Activated CD8-positive, alpha-beta T cell treated with anti-CD3 and anti-CD28 coated beads for 36 hours (primary cell): ENCODE data around the gene PTCRA. TPM values are rescaled to one million over a fixed set of nuclear protein-coding genes. Genes with fewer than 3 reads are reported as not detected.

Experiments used
- ATAC-seq: fragments of 200-7000 bp; cut with Tn5 transposase; one replicate; pipeline ENCODE4 v1.10.0; 2021; ENCODE audit warnings: mild to moderate bottlenecking, moderate library complexity
- CTCF ChIA-PET: fragments of 350-600 bp; sonication (Branson Sonifier 250); formaldehyde crosslinking; loops from one replicate; lab custom pipeline; 2021; ENCODE audit warnings: antibody characterized with exemption; lab: Charles Lee
- POLR2A ChIA-PET: fragments of 350-600 bp; sonication (Branson Sonifier 250); formaldehyde crosslinking; loops from one replicate; lab custom pipeline; 2021; ENCODE audit warnings: antibody characterized with exemption; lab: Charles Lee
- DNase-seq: peaks from one replicate; pipeline ENCODE4 v3.0.0-alpha.2; 2020
- H3K27ac Mint-ChIP-seq: one replicate; pipeline ENCODE4 v1.8.0; 2021; ENCODE audit warnings: mild to moderate bottlenecking, mixed read lengths
- H3K27me3 Mint-ChIP-seq: one replicate; pipeline ENCODE4 v1.8.0; 2021; ENCODE audit warnings: mixed read lengths
- H3K36me3 Mint-ChIP-seq: one replicate; pipeline ENCODE4 v1.8.0; 2021; ENCODE audit warnings: low read depth, mixed read lengths
- H3K4me1 Mint-ChIP-seq: one replicate; pipeline ENCODE4 v1.8.0; 2021; ENCODE audit warnings: low read depth, mixed read lengths
- H3K4me3 Mint-ChIP-seq: one replicate; pipeline ENCODE4 v1.8.0; 2021; ENCODE audit warnings: mild to moderate bottlenecking, moderate library complexity, mixed read lengths
- H3K9me3 Mint-ChIP-seq: one replicate; pipeline ENCODE4 v1.8.0; 2021; ENCODE audit warnings: mixed read lengths
- intact Hi-C: fragments of 100-400 bp; cut with micrococcal nuclease; formaldehyde crosslinking; loops from one replicate; pipeline ENCODE4 v1.10.0; 2022
- total RNA-seq, 2 experiments: library from RNA; stranded (reverse); gene quantifications; one replicate each; pipeline ENCODE4 v1.2.3, GENCODE V29; 2021
- TF ChIP-seq, protein P1 (sequence below): fragments of 200-600 bp; IDR thresholded peaks from one replicate; pipeline ENCODE4 v1.8.0; 2022; ENCODE audit warnings: antibody characterized with exemption, mild to moderate bottlenecking

PTCRA gene
- total RNA-seq, 2 experiments from 2014 or later, result not detected

DNA sequence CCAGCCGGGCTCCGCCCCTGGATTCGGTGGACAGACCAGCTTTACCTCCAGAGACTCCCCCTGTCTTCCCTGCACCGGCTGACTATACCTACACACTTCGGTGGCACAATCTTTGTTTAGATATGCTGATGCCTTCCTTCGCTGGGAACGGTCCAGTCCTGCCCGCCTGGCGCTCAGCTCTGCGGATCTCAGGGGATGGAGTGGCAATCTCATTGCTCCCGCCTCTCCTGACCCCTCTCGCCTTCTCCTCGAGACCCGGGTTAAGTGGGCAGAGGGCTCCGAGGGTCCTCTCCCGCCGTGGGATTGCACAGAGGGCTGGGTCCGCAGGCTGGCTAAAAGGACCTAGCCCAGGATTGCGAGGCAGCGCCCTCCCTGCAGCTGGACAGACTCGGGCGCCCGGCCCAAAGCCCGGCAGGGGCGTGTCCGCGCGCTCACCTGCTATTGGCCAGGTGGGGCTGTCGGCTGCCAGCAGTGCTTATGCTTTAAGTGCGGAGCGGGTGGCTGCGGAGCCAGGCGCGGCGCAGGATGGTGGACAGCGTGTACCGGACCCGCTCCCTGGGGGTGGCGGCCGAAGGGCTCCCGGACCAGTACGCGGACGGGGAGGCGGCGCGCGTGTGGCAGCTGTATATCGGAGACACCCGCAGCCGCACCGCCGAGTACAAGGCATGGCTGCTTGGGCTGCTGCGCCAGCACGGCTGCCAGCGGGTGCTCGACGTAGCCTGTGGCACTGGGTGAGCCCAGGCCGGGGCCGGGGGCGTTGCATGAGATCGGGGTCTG is 44.6 kb downstream of the PTCRA start, which contains the start of gene GNMT:
Gene GNMT (plus strand): TSS at position 512 of the 777 bp plus-strand sequence. CDS start 14 bp downstream, at position 526.
- intact Hi-C loops, result no loop called here
- CTCF ChIA-PET, result interaction anchor here (0.6 to 1.1 kb wide), 2 partner anchors 11 to 36 kb away, joined by 3 read pairs; no protein-coding TSS in a partner anchor
- TF ChIP-seq, protein P1, sequence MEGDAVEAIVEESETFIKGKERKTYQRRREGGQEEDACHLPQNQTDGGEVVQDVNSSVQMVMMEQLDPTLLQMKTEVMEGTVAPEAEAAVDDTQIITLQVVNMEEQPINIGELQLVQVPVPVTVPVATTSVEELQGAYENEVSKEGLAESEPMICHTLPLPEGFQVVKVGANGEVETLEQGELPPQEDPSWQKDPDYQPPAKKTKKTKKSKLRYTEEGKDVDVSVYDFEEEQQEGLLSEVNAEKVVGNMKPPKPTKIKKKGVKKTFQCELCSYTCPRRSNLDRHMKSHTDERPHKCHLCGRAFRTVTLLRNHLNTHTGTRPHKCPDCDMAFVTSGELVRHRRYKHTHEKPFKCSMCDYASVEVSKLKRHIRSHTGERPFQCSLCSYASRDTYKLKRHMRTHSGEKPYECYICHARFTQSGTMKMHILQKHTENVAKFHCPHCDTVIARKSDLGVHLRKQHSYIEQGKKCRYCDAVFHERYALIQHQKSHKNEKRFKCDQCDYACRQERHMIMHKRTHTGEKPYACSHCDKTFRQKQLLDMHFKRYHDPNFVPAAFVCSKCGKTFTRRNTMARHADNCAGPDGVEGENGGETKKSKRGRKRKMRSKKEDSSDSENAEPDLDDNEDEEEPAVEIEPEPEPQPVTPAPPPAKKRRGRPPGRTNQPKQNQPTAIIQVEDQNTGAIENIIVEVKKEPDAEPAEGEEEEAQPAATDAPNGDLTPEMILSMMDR, result no peak
- peaks cover 1% of the 10 kb centered on the region for H3K36me3 Mint-ChIP-seq
- ATAC-seq (peak; percentile 77), DNase-seq (peak; percentile 42)
- H3K4me3 Mint-ChIP-seq, result peak within 1 kb of the TSS; percentile 54
- no peak within 1 kb of the TSS for H3K27ac Mint-ChIP-seq
- H3K9me3 Mint-ChIP-seq, result no peaks in the 10 kb centered on the region
- no peaks in the 10 kb centered on the region for H3K27me3 Mint-ChIP-seq
- peaks cover 8% of the 10 kb centered on the region for H3K4me1 Mint-ChIP-seq
- POLR2A ChIA-PET, result interaction anchor here (0.6 to 1.1 kb wide), 2 partner anchors 8 to 19 kb away, joined by 3 to 4 read pairs; partner anchors contain the start of gene PEX6

DNA sequence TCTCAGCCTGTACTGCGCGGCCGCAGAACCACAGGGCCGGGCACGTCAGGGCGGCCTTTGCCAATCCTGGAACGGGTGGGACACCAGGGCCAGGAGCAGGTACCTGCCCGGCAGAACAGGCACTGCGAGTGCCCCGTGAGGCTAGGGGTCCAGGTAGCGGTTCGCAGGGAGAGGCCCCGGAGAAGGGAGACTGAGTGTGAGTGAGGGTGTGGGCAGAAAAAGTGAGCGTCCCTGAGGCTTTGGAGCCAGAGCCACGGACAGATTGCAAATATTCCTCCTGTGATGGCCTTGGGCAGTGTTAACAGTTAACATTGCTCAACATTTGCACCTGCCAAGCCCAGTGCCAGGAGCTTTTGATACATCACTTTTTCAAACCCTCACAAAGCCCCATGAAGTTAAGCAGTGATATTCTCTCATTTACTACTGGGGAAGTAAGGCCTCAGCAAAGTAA is 45.2 kb downstream of the PTCRA start:
- DNase-seq (no peak), ATAC-seq (no peak)
- Mint-ChIP-seq H3K27ac (no peak overlapping the region), H3K4me1 (peaks cover 8% of the 10 kb centered on the region), H3K4me3 (peak overlapping the region; percentile 54), H3K9me3 (no peaks in the 10 kb centered on the region), H3K36me3 (peaks cover 2% of the 10 kb centered on the region), H3K27me3 (no peaks in the 10 kb centered on the region)
- intact Hi-C loops, result no loop called here
- POLR2A ChIA-PET, result interaction anchor here (1.1 kb wide), 1 partner anchor 19 kb away, joined by 4 read pairs; the partner anchor contains the start of gene PEX6
- CTCF ChIA-PET, result interaction anchor here (1.1 kb wide), 1 partner anchor 10 kb away, joined by 3 read pairs; no protein-coding TSS in a partner anchor
- TF ChIP-seq, protein P1, result no peak

DNA sequence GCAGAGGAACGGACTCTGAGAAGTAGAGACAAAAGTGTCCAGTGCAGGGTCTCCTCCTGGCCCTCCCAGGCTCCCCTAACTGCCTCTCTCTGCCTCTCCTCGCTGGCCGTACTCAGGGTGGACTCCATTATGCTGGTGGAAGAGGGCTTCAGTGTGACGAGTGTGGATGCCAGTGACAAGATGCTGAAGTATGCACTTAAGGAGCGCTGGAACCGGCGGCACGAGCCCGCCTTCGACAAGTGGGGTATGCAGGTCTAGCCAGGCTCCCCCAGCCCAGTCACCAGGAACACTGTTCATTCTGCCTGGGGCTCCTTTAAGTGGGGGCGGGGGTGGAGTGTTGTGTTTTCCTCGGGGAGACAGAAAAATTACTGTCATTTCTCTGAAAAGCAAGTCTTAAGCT is 46.2 kb downstream of the PTCRA start:
- CTCF ChIA-PET, result interaction anchor here (1.3 kb wide), 1 partner anchor 59 kb away, joined by 4 read pairs; the partner anchor contains the start of gene RRP36
- peaks cover 8% of the 10 kb centered on the region for H3K4me1 Mint-ChIP-seq
- POLR2A ChIA-PET, result no interaction called here
- no peaks in the 10 kb centered on the region for H3K27me3 Mint-ChIP-seq
- H3K36me3 Mint-ChIP-seq, result peaks cover 2% of the 10 kb centered on the region
- DNase-seq (no peak), ATAC-seq (no peak)
- intact Hi-C loops, result no loop called here
- TF ChIP-seq, protein P1, result no peak
- no peak overlapping the region for H3K27ac Mint-ChIP-seq
- H3K4me3 Mint-ChIP-seq, result no peak overlapping the region
- H3K9me3 Mint-ChIP-seq, result no peaks in the 10 kb centered on the region

DNA sequence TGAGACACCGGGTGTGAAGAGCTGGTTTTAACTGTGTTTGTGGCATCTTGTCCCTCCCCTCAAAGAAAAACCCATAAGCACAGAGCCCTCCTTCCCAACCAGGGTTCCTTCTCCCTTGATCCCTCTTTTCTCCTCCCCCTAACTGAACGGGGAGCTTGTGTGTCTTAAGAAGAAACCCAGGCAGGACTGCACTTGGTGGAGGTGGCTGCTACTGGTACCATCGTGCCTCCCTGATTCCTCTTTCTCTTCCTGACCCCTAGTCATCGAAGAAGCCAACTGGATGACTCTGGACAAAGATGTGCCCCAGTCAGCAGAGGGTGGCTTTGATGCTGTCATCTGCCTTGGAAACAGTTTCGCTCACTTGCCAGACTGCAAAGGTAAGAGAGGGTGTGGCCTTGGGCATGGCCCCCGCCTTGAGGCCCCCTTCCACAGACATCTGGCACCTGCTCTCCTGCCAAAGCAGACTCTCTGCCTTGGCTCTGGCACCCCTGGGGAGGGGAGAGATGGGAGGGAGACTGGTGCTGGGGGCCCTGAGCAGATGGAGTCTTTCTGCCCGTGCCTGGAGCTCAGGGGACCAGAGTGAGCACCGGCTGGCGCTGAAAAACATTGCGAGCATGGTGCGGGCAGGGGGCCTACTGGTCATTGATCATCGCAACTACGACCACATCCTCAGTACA is 46.8 kb downstream of the PTCRA start:
- Mint-ChIP-seq H3K27me3 (no peaks in the 10 kb centered on the region), H3K36me3 (peaks cover 2% of the 10 kb centered on the region), H3K9me3 (no peaks in the 10 kb centered on the region), H3K4me1 (peaks cover 8% of the 10 kb centered on the region), H3K4me3 (no peak overlapping the region), H3K27ac (no peak overlapping the region)
- no peak for DNase-seq
- POLR2A ChIA-PET, result no interaction called here
- intact Hi-C loops, result no loop called here
- no peak for ATAC-seq
- CTCF ChIA-PET, result interaction anchor here (1.0 to 1.3 kb wide), 2 partner anchors 58 to 181 kb away, joined by 4 read pairs; partner anchors contain the start of gene RRP36
- TF ChIP-seq, protein P1, result no peak
